B cell (primary cell): ENCODE measurements around the gene COL17A1. TPM values are rescaled to one million over a fixed set of nuclear protein-coding genes. Genes with fewer than 3 reads are reported as not detected.

Experiments used
- ATAC-seq: fragments of 200-7000 bp; cut with Tn5 transposase; one replicate; pipeline ENCODE4 v1.10.0; 2021; ENCODE audit warnings: low read depth, mild to moderate bottlenecking, moderate number of reproducible peaks, moderate library complexity
- CTCF ChIA-PET: fragments of 350-600 bp; sonication (Branson Sonifier 250); formaldehyde crosslinking; loops from one replicate; lab custom pipeline; 2021; ENCODE audit warnings: antibody characterized with exemption, inconsistent platforms; lab: Charles Lee
- POLR2A ChIA-PET: fragments of 350-600 bp; sonication (Branson Sonifier 250); formaldehyde crosslinking; loops from one replicate; lab custom pipeline; 2021; ENCODE audit warnings: antibody characterized with exemption; lab: Charles Lee
- DNase-seq: peaks from one replicate; pipeline ENCODE4 v3.0.0; 2013
- H2AFZ ChIP-seq: 2 replicates; pipeline ENCODE4 v1.6.1; 2012; ENCODE audit warnings: mild to moderate bottlenecking, low read depth, low read length; ENCODE audit not compliant: insufficient read depth, poor library complexity, severe bottlenecking
- H3K27ac ChIP-seq, 2 donors: 1 replicate in 1 of 2; 2 replicates in 1 of 2; pipeline ENCODE4 v1.5.1; 2012 to 2013; ENCODE audit warnings: low read length in 2 of 2, mild to moderate bottlenecking in 2 of 2, moderate library complexity in 1 of 2
- H3K27me3 ChIP-seq, 4 experiments: fragments of 200-600 bp in 1 of 4; sonication (generic) in 1 of 4; replicated peaks in 1 of 4; 1 replicate in 2 of 4; 2 replicates in 2 of 4; pipeline versions ENCODE4 v1.6.1 to v1.7.0; 2013 to 2016; ENCODE audit warnings: low read length in 3 of 4, mild to moderate bottlenecking in 2 of 4, mixed read lengths in 1 of 4, moderate library complexity in 1 of 4; ENCODE audit not compliant: insufficient read depth in 4 of 4, control insufficient read depth in 3 of 4; ENCODE audit errors: control extremely low read depth in 1 of 4
- H3K36me3 ChIP-seq, 2 experiments: replicated peaks in 1 of 2; 1 replicate in 1 of 2; 2 replicates in 1 of 2; pipeline versions ENCODE4 v1.6.1 to v1.7.1; 2013; ENCODE audit warnings: low read length in 1 of 2; ENCODE audit not compliant: insufficient read depth in 2 of 2, control insufficient read depth in 1 of 2; ENCODE audit errors: control extremely low read depth in 1 of 2, extremely low read depth in 1 of 2
- H3K4me1 ChIP-seq, 2 donors: fragments of 200-600 bp in 1 of 2; sonication (generic) in 1 of 2; 1 replicate in 1 of 2; 2 replicates in 1 of 2; pipeline versions ENCODE4 v1.5.1 to v1.6.1; 2013 to 2017; ENCODE audit warnings: low read length in 2 of 2; ENCODE audit not compliant: control insufficient read depth in 2 of 2, insufficient read depth in 2 of 2
- H3K4me2 ChIP-seq: replicated peaks from 2 replicates; pipeline ENCODE3; 2012; ENCODE audit warnings: mild to moderate bottlenecking, low read depth, low read length; ENCODE audit not compliant: poor library complexity, severe bottlenecking
- H3K4me3 ChIP-seq, 5 experiments: fragments of 200-600 bp in 1 of 5; sonication (generic) in 1 of 5; 1 replicate in 3 of 5; 2 replicates in 2 of 5; pipeline versions ENCODE4 v1.5.1 to v1.7.0; 2011 to 2016; ENCODE audit warnings: low read length in 4 of 5, mild to moderate bottlenecking in 4 of 5, low read depth in 2 of 5, control low read depth in 1 of 5, moderate library complexity in 1 of 5; ENCODE audit not compliant: insufficient read depth in 1 of 5; ENCODE audit errors: control extremely low read depth in 1 of 5, extremely low read depth in 1 of 5
- H3K79me2 ChIP-seq: fragments of 200-600 bp; sonication (generic); one replicate; pipeline ENCODE4 v1.6.0; 2016; ENCODE audit warnings: low read length; ENCODE audit not compliant: control insufficient read depth, insufficient read depth
- H3K9ac ChIP-seq: fragments of 200-600 bp; sonication (generic); 2 replicates; pipeline ENCODE4 v1.6.1; 2017; ENCODE audit warnings: mild to moderate bottlenecking, low read length, moderate library complexity
- H3K9me3 ChIP-seq, 3 donors: one replicate each; pipeline versions ENCODE4 v1.6.1 to v1.7.1; 2013; ENCODE audit warnings: low read length in 2 of 3; ENCODE audit not compliant: control insufficient read depth in 2 of 3, insufficient read depth in 1 of 3; ENCODE audit errors: control extremely low read depth in 1 of 3
- H4K20me1 ChIP-seq: 2 replicates; pipeline ENCODE4 v1.6.0; 2012; ENCODE audit warnings: mild to moderate bottlenecking, low read length; ENCODE audit not compliant: insufficient read depth, control insufficient read depth, poor library complexity, severe bottlenecking
- H3K27ac Mint-ChIP-seq: one replicate; pipeline ENCODE4 v1.8.0; 2021; ENCODE audit warnings: mixed read lengths
- H3K27me3 Mint-ChIP-seq: one replicate; pipeline ENCODE4 v1.8.0; 2021; ENCODE audit warnings: mixed read lengths
- H3K4me1 Mint-ChIP-seq: one replicate; pipeline ENCODE4 v1.8.0; 2021; ENCODE audit warnings: mixed read lengths
- H3K4me3 Mint-ChIP-seq: one replicate; pipeline ENCODE4 v1.8.0; 2021; ENCODE audit warnings: mixed read lengths
- H3K9me3 Mint-ChIP-seq: one replicate; pipeline ENCODE4 v1.8.0; 2022; ENCODE audit warnings: mixed read lengths; ENCODE audit not compliant: insufficient read depth
- CTCF ChIP-seq: fragments of 200-600 bp; IDR thresholded peaks from one replicate; pipeline ENCODE4 v1.8.0; 2022; ENCODE audit warnings: antibody characterized with exemption, mild to moderate bottlenecking
- EZH2 ChIP-seq: IDR thresholded peaks from 2 replicates; pipeline ENCODE4 v1.6.1; 2012; ENCODE audit warnings: borderline replicate concordance, low read depth, mild to moderate bottlenecking, moderate library complexity, low read length; ENCODE audit not compliant: insufficient read depth, poor library complexity, severe bottlenecking
- WGBS: methylation state at CpG from one replicate; pipeline ENCODE4 v1.1.5; 2013; ENCODE audit warnings: missing lambda C conversion rate; ENCODE audit not compliant: insufficient coverage; 5-methylcytosine and 5-hydroxymethylcytosine counted together
- intact Hi-C: fragments of 100-400 bp; cut with micrococcal nuclease; formaldehyde crosslinking; loops from one replicate; pipeline ENCODE4 v1.10.0; 2022
- polyA plus RNA-seq: library from polyadenylated mRNA; depleted of rRNA; stranded (reverse); fragments of >200 nt; gene quantifications from 2 replicates; pipeline ENCODE4 v1.2.3, GENCODE V29; 2012
- total RNA-seq, 2 donors: library from RNA; stranded (reverse); fragments of 120-200 nt in 1 of 2; gene quantifications; 1 replicate in 1 of 2; 2 replicates in 1 of 2; pipeline versions ENCODE4 v1.2.3 to v1.2.4, GENCODE V29; 2013 to 2022

The COL17A1 gene
- total and polyA plus RNA-seq, 2 donors (not counting 1 experiment from before 2014, with no cell fraction given), result not detected

GRCh38 chr10:104040862-104041789 lies 44.6 kb downstream of the COL17A1 start:
- POLR2A ChIA-PET, result no interaction called here
- H3K36me3 ChIP-seq, result no peaks in the 10 kb centered on the region
- H2AFZ ChIP-seq, result no peak overlapping the region
- H3K9ac ChIP-seq, result no peak overlapping the region
- TF ChIP-seq EZH2 (no peak), CTCF (no peak)
- H3K4me3 ChIP-seq, result no peak overlapping the region
- Mint-ChIP-seq H3K9me3 (no peaks in the 10 kb centered on the region), H3K4me3 (no peak overlapping the region), H3K27ac (no peak overlapping the region), H3K27me3 (no peaks in the 10 kb centered on the region), H3K4me1 (no peaks in the 10 kb centered on the region)
- H3K27me3 ChIP-seq, result peaks cover 0 to 2% (median 0%) of the 10 kb centered on the region in 4 experiments
- H3K79me2 ChIP-seq, result no peaks in the 10 kb centered on the region
- no peaks in the 10 kb centered on the region for H4K20me1 ChIP-seq
- intact Hi-C loops, result no loop called here
- DNase-seq, result no peak
- no peak overlapping the region for H3K27ac ChIP-seq
- CTCF ChIA-PET, result no interaction called here
- WGBS, result 76% methylated on average over 4 of the region's 9 CpGs
- H3K4me2 ChIP-seq, result no peak overlapping the region
- ATAC-seq, result no peak
- no peaks in the 10 kb centered on the region for H3K4me1 ChIP-seq
- H3K9me3 ChIP-seq, result no peaks in the 10 kb centered on the region

GRCh38 chr10:104040382-104040781 lies 45.3 kb downstream of the COL17A1 start:
- H4K20me1 ChIP-seq, result no peaks in the 10 kb centered on the region
- Mint-ChIP-seq H3K4me1 (no peaks in the 10 kb centered on the region), H3K4me3 (no peak overlapping the region), H3K27me3 (no peaks in the 10 kb centered on the region), H3K9me3 (no peaks in the 10 kb centered on the region), H3K27ac (no peak overlapping the region)
- ChIA-PET CTCF (no interaction called here), POLR2A (no interaction called here)
- H3K27me3 ChIP-seq, result peaks cover 0 to 2% (median 0%) of the 10 kb centered on the region in 4 experiments
- no peak overlapping the region for H3K4me2 ChIP-seq
- no peak overlapping the region for H3K9ac ChIP-seq
- ATAC-seq (no peak), DNase-seq (no peak)
- no peaks in the 10 kb centered on the region for H3K36me3 ChIP-seq
- no peaks in the 10 kb centered on the region for H3K9me3 ChIP-seq
- H2AFZ ChIP-seq, result no peak overlapping the region
- no peak overlapping the region for H3K4me3 ChIP-seq
- no peak overlapping the region for H3K27ac ChIP-seq
- no peaks in the 10 kb centered on the region for H3K79me2 ChIP-seq
- intact Hi-C loops, result no loop called here
- H3K4me1 ChIP-seq, result no peaks in the 10 kb centered on the region
- 80% methylated on average over 6 of the region's 6 CpGs for WGBS
- no peak for TF ChIP-seq CTCF
- TF ChIP-seq EZH2, result no peak
